DMS153 treated with DMSO at 0.1 percent for 48 hours (cell line): ENCODE measurements around the gene SVOPL.

Experiments
- DNase-seq: peaks from one replicate; lab custom pipeline; 2025; ENCODE audit not compliant: unreplicated experiment; lab: John Stamatoyannopoulos, UW

The SVOPL gene

GRCh38 chr7:138565451-138566114 lies 135.6 kb downstream of the SVOPL start:
- no peak for DNase-seq

DNA sequence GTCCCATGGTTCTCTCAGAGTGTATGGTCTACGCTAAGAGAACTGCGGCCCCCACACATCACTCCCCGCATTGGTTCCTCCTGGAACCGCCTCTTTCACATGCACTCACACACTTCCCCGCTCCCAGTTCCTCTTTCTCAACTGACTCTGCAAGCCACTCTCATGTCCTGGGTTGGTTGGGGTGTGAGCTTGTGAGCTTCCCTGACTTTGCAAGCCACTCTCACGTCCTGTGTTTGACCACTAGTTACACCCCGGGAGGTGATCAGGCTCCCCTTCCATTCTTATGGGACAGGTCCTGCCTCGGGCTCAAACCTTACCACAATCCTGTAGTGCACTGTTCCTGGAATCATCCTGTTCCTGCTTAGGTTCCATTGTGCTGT lies 136.1 kb downstream of the SVOPL start:
- no peak for DNase-seq

- no peak for DNase-seq
These were observed 136.8 kb downstream of the SVOPL start for GRCh38 chr7:138564365-138564764.

DNA sequence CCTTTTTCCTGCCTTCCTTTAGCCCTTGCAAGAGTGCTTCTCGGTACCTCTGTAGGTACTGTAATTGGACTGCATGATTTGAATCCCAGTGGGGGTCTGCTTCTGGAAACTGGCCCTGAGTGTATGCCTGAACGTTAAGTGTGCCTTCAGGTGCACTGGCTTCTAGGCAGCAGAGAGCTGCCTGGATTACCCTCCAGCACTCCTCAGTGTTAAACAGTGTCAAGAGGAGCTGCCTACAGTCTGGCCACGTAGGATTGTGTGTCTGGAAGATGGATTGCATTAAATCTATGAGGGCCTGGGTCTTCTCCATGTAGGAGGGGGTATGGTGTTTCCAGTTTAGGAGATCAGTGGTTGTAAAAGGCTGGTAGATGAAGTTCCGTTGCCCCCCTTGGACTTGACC lies 137.4 kb downstream of the SVOPL start:
- no peak for DNase-seq

GRCh38 chr7:138559448-138559847 lies 141.7 kb downstream of the SVOPL start:
- DNase-seq, result no peak

- DNase-seq, result no peak
These were observed 144.2 kb downstream of the SVOPL start for GRCh38 chr7:138556771-138557484.

DNA sequence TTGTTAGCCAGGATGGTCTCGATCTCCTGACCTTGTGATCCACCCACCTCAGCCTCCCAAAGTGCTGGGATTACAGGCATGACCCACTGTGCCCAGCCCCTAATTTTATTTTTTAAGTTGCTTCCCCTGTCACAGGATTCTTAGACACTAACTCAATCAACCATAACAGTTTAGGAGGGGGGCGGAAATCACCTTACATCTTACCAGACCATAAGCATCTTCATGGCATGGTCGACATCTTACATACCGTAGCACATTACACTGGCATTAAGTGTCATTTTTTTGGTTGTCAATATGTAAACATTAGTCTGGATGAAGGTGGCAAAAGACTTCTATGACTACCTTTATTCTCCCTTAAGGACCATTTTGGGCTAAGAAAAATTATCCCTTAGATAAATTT lies 145.5 kb downstream of the SVOPL start:
- no peak for DNase-seq

GRCh38 chr7:138554674-138555073 lies 146.5 kb downstream of the SVOPL start:
- no peak for DNase-seq

DNA sequence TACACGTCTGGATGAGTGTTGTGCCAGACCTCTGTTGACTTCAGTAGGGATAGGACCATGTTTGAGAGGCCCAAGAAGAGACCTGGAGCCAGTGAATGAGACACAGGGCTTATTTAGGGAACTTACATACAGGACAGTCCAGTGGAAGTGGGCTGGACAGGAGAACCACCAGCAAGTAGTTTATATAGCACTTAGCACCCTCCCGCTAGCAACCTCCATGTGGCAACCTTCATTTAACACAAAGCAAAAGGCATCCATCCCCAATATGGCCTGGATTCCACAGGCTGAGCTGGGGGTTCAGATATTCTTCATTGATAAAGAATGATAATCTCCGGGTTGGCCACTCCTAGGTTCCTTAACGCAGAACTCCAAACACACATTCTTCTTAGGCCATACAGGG lies 147.4 kb downstream of the SVOPL start:
- no peak for DNase-seq

- no peak for DNase-seq
These were observed 150.1 kb downstream of the SVOPL start for GRCh38 chr7:138551102-138551501.

DNA sequence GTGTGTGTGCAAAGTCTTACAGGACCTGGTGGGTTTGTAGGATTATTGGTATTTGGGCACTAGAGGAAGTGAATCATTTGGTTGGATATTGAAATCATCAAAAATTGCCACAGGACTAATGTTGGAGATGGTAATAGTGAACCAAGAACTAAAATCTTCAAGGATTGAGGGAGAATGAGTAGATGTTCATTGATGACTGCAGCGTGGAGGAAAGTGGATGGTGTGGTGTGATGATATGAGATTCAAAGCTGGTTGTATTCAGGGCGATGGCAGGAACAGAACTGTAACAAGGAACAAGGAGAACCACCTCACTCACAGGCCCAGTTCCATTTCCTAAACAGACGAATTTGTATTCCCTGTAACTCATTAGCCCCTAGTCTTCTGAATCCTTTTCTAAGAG lies 150.8 kb downstream of the SVOPL start:
- no peak for DNase-seq

- DNase-seq, result no peak
These were observed 152.1 kb downstream of the SVOPL start for GRCh38 chr7:138549082-138549481.

DNA sequence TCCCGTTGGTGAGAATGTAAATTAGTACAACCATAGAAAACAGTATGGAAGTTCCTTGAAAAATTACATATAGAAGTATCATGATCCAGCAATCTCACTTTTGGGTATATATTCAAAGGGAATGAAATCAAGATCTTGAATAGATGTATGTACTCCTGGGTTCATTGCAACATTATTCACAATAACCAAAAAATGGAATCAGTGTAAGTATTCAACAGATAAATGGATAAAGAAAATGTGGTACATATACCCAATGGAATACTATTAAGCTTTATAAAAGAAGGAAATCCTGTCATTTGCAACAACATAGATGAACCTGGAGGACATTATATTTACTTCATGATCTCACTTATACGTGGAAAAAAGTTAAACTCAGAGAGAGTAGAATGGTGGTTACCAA lies 154.3 kb downstream of the SVOPL start:
- no peak for DNase-seq

GRCh38 chr7:138546064-138546619 lies 155.0 kb downstream of the SVOPL start:
- DNase-seq, result no peak

GRCh38 chr7:138545123-138545522 lies 156.0 kb downstream of the SVOPL start:
- no peak for DNase-seq
